ENCODE data around the gene KIF2C.
A peak's percentile ranks its signal among the peaks of the same experiment; 100 is the strongest.

Gene KIF2C

DNA sequence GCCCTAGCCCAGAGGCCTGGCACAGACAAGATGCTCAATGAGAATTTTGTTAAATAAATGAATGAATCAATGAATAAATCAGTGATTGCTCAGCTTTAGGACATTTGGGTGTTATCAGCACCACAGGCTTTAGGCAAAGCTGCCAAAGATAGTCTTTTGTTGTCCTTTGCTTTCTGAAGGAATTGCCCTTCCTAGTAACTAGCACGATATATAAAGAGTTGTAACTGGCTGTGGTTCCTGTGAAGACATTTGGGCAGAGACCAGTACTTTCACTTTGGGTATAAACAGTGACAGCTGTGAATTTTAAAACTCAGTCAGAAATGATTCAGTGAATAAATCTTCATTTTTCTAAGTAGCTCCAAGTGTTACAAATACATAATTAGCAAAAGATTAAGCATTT lies 22.0 kb upstream of the KIF2C start:
- peak overlapping the region; percentile 21; the same call in 1 of the 2 replicates for H3K4me2 ChIP-seq
- H3K9me3 ChIP-seq = no peaks in the 10 kb centered on the region
- no peak overlapping the region for H3K27ac ChIP-seq
- H4K20me1 ChIP-seq = no peaks in the 10 kb centered on the region
- no peak for TF ChIP-seq Cebpa-rat (IDR thresholded peaks at IDR 0.05)
- peaks cover 72% of the 10 kb centered on the region for H3K4me1 ChIP-seq
- no peaks in the 10 kb centered on the region for H3K36me3 ChIP-seq
- no peaks in the 10 kb centered on the region for H3K27me3 ChIP-seq
- no peak overlapping the region for H3K4me3 ChIP-seq
- H3K9ac ChIP-seq = no peak overlapping the region

DNA sequence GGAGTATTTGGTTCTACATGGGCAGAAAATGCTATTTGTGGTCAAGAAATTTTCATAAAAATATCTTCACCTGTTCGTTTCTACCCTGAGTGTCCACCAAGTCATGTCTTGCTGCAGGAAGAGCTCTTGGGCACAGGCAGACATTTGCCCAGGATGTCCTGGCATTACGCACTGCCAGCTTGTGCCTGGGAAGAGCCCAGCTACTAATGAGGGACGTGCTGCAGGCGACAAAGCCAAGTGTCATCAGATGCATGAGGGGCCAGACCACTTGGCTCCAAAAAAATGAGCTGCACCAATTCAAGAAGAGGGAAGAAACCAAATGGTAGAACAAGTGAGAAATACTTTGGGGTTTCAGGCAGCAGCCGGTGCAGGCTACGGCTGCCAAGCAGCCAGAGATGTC lies 21.5 kb upstream of the KIF2C start:
- no peak overlapping the region for H3K9ac ChIP-seq
- no peak for TF ChIP-seq Cebpa-rat (IDR thresholded peaks at IDR 0.05)
- no peak overlapping the region for H3K4me2 ChIP-seq
- no peak overlapping the region for H3K27ac ChIP-seq
- H3K36me3 ChIP-seq = no peaks in the 10 kb centered on the region
- no peaks in the 10 kb centered on the region for H3K27me3 ChIP-seq
- peaks cover 72% of the 10 kb centered on the region for H3K4me1 ChIP-seq
- no peaks in the 10 kb centered on the region for H4K20me1 ChIP-seq
- no peaks in the 10 kb centered on the region for H3K9me3 ChIP-seq
- no peak overlapping the region for H3K4me3 ChIP-seq

DNA sequence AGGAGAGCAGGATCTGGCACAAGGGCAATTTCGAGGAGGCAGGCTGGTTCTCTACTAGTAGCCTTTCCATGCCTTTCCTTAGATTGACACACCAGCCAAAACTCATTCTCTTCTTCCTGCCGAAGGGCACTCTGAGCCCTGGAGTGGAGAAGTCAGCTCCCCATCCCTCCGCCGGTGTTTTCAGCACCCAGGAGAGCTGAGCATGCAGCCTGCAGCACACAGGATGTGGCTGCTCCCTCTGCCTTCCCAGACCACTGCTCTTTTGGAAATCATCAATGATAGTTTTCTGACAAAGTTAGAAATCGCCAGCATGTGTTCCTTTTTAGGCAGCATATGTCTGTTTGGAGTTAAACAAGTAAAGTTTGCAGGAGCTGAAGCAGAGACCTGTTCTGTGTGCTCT lies 20.3 kb upstream of the KIF2C start:
- no peaks in the 10 kb centered on the region for H3K36me3 ChIP-seq
- no peak overlapping the region for H3K4me3 ChIP-seq
- peak overlapping the region; percentile 41 for H3K4me2 ChIP-seq
- no peaks in the 10 kb centered on the region for H4K20me1 ChIP-seq
- peaks cover 74% of the 10 kb centered on the region for H3K4me1 ChIP-seq
- no peaks in the 10 kb centered on the region for H3K27me3 ChIP-seq
- TF ChIP-seq Cebpa-rat (IDR thresholded peaks at IDR 0.05) = no peak
- H3K9me3 ChIP-seq = 0 out of 2 replicates have a peak, but pooled peaks cover 3% of the 10 kb centered on the region
- H3K27ac ChIP-seq = no peak overlapping the region
- no peak overlapping the region for H3K9ac ChIP-seq

DNA sequence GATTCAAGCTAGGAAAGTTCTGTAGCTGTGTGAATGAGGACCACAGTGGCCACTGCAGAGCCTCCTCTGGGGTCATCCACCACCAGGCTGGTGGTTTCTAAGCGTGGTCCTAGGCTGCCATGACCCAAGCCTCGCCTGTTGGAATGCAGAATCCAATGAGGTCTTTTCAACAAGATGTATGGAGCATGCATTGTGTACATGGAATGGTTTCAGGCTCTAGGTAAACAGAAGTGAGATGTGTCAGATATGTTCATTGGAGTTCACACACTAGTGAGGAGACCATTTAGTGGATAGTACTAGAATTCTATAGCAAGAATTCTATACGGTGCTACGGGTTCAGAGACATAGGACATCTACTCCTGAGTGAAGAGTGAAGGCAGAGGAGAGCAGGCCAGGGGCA lies 19.4 kb upstream of the KIF2C start:
- Histone ChIP-seq H3K36me3 (no peaks in the 10 kb centered on the region), H3K27me3 (no peaks in the 10 kb centered on the region), H3K4me3 (no peak overlapping the region), H4K20me1 (no peaks in the 10 kb centered on the region), H3K27ac (no peak overlapping the region), H3K4me2 (no peak overlapping the region), H3K9me3 (0 out of 2 replicates have a peak, but pooled peaks cover 4% of the 10 kb centered on the region), H3K9ac (no peak overlapping the region), H3K4me1 (peaks cover 72% of the 10 kb centered on the region)
- TF ChIP-seq Cebpa-rat (IDR thresholded peaks at IDR 0.05) = no peak

DNA sequence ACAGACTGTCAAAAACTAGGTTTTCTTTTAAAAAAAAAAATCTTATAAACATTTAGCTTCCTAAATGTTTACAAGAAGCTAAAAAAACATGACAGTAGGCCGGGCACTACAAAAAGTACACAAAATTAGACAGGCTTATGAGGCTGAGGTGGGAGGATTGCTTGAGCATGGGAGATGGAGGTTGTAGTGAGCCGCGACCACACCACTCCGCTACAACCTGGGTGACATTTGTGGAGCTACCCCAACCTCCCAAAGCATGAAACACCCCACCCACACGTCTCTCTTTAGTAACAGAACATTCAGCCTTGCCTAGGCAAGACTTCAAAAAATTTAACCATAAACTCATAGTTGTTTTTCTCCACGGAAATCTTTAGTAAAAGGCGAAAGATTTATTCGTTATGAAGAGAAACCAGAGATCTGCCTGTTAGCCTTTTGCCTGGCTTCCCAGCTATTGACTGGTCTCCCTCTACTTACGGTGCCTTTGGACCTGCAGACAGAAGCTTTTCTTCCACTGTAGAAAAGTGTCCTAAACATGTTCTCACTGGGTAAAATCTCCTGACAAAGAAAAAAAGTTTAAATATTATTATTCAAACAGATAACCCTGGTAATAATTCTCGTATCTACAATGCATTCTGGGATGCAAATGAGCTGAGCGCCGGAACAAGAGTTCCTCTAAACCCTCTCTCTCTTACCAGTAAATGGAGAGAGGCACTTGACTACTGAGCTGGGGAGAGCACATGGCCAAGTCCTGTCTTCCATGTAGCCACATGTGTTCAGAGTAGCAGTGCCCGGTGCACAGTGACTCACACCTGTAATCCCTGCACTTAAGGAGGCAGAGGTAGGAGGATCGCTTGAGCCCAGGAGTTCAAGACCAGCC lies 17.9 kb upstream of the KIF2C start:
- Histone ChIP-seq H3K36me3 (no peaks in the 10 kb centered on the region), H3K27me3 (no peaks in the 10 kb centered on the region), H3K27ac (peak overlapping the region; percentile 81), H3K4me1 (peaks cover 66% of the 10 kb centered on the region), H3K9me3 (0 out of 2 replicates have a peak, but pooled peaks cover 4% of the 10 kb centered on the region), H3K4me3 (no peak overlapping the region), H4K20me1 (no peaks in the 10 kb centered on the region), H3K4me2 (peak overlapping the region; percentile 32), H3K9ac (peak overlapping the region; percentile 70)
- TF ChIP-seq Cebpa-rat (IDR thresholded peaks at IDR 0.05) = no peak

DNA sequence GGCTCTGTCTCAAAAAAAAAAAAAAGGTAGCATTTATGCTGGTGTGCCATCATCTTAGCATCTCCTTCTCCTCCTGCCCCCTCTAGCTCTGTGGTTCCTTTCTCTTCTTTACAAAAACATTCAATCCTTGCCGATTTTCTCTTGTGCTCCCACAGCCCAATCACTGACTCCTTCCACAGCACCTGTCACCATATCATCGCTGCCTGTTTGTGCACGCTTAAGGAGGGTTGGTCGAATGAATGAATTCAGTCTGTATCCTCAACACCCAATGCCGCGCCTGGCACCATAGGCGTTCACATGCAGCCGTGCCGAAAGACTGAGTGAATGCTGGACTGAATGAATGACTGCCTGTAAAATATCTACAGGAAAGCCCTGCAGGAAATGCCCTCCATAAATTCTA lies 16.6 kb upstream of the KIF2C start:
- Histone ChIP-seq H4K20me1 (no peaks in the 10 kb centered on the region), H3K4me2 (peak overlapping the region; percentile 71), H3K27ac (peak overlapping the region; percentile 74; the same call in 1 of the 2 replicates), H3K36me3 (no peaks in the 10 kb centered on the region), H3K4me1 (peaks cover 55% of the 10 kb centered on the region), H3K9me3 (0 out of 2 replicates have a peak, but pooled peaks cover 4% of the 10 kb centered on the region), H3K27me3 (no peaks in the 10 kb centered on the region), H3K9ac (peak overlapping the region; percentile 64; the same call in 1 of the 2 replicates), H3K4me3 (0 out of 2 replicates have a peak overlapping the region, but pooled peaks have one; percentile 33)
- no peak for TF ChIP-seq Cebpa-rat (IDR thresholded peaks at IDR 0.05)

DNA sequence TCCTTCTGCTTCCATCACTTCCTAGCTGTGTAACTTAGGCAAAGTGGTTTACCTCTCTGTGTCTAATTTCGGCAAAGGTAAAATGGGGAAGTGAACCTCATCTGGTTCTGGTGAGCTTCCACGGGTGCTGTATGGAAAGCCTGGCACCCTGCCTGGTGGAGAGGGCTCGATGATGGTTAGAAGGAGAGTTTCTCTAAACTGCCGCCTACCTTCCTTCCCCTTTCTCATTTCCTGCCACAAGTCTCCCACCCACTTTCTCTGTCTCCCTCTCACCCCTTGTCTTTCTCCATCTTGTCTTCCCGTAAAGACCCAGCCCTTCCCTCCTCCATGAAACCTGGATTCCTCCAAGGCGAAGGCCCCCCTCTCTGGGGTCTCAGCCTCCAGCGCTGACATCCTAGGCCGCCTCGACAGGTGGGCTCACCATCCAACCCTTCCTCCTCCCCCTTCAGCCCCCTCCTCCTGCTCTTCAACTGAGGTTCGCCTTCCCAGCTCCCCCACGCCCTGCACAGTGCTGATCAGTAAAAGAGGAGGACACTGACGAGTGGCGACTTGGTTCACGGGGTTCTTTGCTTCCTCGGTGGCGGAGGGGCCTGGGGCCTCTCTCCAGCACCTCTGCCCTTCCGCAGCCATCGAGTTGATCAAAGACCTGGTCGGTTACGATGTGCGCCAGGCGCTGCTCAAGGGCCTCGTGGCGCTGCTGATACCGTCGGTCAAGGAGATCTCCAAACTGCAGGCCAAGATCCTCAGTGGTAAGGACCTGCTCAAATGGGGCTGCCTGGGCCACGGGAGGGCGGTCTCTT lies 15.9 kb upstream of the KIF2C start:
- H3K27ac ChIP-seq = peak overlapping the region; percentile 74
- H3K4me1 ChIP-seq = peaks cover 53% of the 10 kb centered on the region
- TF ChIP-seq Cebpa-rat (IDR thresholded peaks at IDR 0.05) = no peak
- 0 out of 2 replicates have a peak overlapping the region, but pooled peaks have one; percentile 33 for H3K4me3 ChIP-seq
- no peaks in the 10 kb centered on the region for H3K36me3 ChIP-seq
- H4K20me1 ChIP-seq = no peaks in the 10 kb centered on the region
- 0 out of 2 replicates have a peak, but pooled peaks cover 4% of the 10 kb centered on the region for H3K9me3 ChIP-seq
- peak overlapping the region; percentile 71 for H3K4me2 ChIP-seq
- H3K9ac ChIP-seq = peak overlapping the region; percentile 64; the same call in 1 of the 2 replicates
- H3K27me3 ChIP-seq = no peaks in the 10 kb centered on the region

DNA sequence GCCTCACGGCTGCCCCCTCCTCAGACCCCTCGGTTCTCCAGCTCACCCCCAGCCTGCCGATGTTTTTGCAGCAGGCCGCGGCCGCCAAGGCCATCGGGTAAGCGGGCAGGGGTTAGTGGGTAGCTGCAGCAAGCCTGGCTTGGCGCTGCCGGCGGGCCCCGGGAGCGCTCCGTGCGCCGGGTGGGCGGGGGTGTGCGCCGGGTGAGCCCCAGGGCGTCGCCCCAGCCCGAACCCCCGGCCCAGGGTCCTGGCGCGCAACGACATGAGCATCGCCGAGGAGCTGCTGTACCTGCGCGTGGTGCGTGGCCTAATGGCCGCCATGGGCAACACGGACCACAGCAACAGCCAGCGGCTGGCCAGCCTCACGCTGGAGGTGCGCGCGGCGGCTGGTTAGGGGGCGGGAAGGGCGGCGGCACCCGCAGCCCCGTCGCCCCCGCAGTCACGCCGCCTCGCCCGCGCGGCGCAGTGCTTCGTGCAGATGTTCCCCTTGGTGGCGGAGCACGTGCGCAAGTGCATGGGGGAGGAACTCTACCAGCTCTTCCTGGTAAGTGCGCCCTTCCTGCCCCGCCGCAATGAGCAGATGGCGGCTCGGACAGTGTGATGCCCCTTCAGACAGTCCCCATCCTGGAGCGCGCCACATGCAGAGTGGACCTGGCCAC lies 15.2 kb upstream of the KIF2C start:
- no peak overlapping the region for H3K9ac ChIP-seq
- H3K9me3 ChIP-seq = 0 out of 2 replicates have a peak, but pooled peaks cover 4% of the 10 kb centered on the region
- H3K4me2 ChIP-seq = peak overlapping the region; percentile 71
- no peak overlapping the region for H3K4me3 ChIP-seq
- no peaks in the 10 kb centered on the region for H3K27me3 ChIP-seq
- no peaks in the 10 kb centered on the region for H3K36me3 ChIP-seq
- no peak for TF ChIP-seq Cebpa-rat (IDR thresholded peaks at IDR 0.05)
- H4K20me1 ChIP-seq = no peaks in the 10 kb centered on the region
- H3K4me1 ChIP-seq = peaks cover 53% of the 10 kb centered on the region
- peak overlapping the region; percentile 74 for H3K27ac ChIP-seq

DNA sequence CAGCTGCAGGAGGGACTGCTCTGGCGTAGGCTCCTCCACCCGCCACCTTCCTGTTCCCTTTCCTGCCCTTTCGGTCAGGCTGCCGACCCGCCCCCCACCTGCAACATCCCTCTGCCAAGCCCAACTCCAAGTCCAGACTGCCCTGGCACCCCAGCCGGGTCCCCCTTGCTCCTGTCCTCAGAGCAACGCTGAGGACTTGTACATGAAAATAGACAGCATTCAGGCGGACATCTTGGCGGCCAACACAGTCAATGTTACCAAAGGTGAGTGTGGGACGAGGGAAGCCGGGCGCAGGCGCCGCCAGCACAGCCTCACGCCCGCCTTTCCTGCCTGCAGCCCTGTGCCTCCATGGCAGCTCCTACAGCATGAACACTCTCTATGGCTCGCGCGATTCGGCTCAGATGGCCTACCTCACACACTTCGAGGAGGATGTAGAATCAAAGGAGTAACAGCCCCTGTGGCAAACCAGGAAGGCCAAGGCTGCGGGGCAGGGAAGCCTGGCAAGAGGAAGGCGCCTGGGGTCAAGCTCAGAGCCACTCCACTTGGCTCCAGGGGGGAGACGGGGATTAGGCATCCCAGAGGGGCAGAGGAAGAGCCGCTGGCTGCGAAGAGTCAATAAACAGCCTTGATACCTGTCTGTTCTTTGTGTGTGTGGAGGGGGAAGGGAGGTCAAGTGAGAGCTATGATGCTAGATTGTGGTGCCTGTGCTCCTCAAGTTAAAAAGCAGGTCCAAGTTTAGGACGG lies 14.5 kb upstream of the KIF2C start:
- no peaks in the 10 kb centered on the region for H3K27me3 ChIP-seq
- TF ChIP-seq Cebpa-rat (IDR thresholded peaks at IDR 0.05) = no peak
- 0 out of 2 replicates have a peak, but pooled peaks cover 4% of the 10 kb centered on the region for H3K9me3 ChIP-seq
- peak overlapping the region; percentile 22; the same call in 1 of the 2 replicates for H3K27ac ChIP-seq
- no peaks in the 10 kb centered on the region for H4K20me1 ChIP-seq
- H3K36me3 ChIP-seq = no peaks in the 10 kb centered on the region
- no peak overlapping the region for H3K9ac ChIP-seq
- no peak overlapping the region for H3K4me3 ChIP-seq
- peak overlapping the region; percentile 71 for H3K4me2 ChIP-seq
- H3K4me1 ChIP-seq = peaks cover 51% of the 10 kb centered on the region

Data from BLaER1 (cell line).